WTC11 (cell line): ENCODE data around the gene FNDC3A. TPM values are rescaled to one million over a fixed set of nuclear protein-coding genes. Genes with fewer than 3 reads are reported as not detected.
A peak's percentile ranks its signal among the peaks of the same experiment; 100 is the strongest.

ENCODE experiments used
- ATAC-seq: fragments of 200-7000 bp; cut with Tn5 transposase; 2 replicates; pipeline ENCODE4 v1.10.0; 2021; ENCODE audit warnings: mild to moderate bottlenecking, moderate library complexity
- CTCF ChIA-PET: fragments of 300-600 bp; sonication (Branson Sonifier 250); formaldehyde crosslinking; loops from one replicate; lab custom pipeline; 2021; ENCODE audit warnings: antibody characterized with exemption; lab: Charles Lee
- POLR2A ChIA-PET: fragments of 350-600 bp; sonication (Branson Sonifier 250); formaldehyde crosslinking; loops from one replicate; lab custom pipeline; 2021; ENCODE audit warnings: antibody characterized with exemption; lab: Charles Lee
- DNase-seq: peaks from one replicate; pipeline ENCODE4 v3.0.0; 2021; ENCODE audit warnings: low spot score
- H3K27ac Mint-ChIP-seq: 2 replicates; pipeline ENCODE4 v1.8.0; 2021; ENCODE audit warnings: mixed read lengths
- H3K27me3 Mint-ChIP-seq: 2 replicates; pipeline ENCODE4 v1.8.0; 2021; ENCODE audit warnings: low read depth, mild to moderate bottlenecking, moderate library complexity, mixed read lengths
- H3K36me3 Mint-ChIP-seq: 2 replicates; pipeline ENCODE4 v1.8.0; 2021; ENCODE audit warnings: mixed read lengths
- H3K4me1 Mint-ChIP-seq: 2 replicates; pipeline ENCODE4 v1.8.0; 2022; ENCODE audit warnings: mixed read lengths
- H3K4me3 Mint-ChIP-seq: 2 replicates; pipeline ENCODE4 v1.8.0; 2021; ENCODE audit warnings: mild to moderate bottlenecking, moderate library complexity, mixed read lengths
- H3K9me3 Mint-ChIP-seq: 2 replicates; pipeline ENCODE4 v1.8.0; 2021; ENCODE audit warnings: mixed read lengths
- ARID4B ChIP-seq: sonication (generic); formaldehyde crosslinking; IDR thresholded peaks from 2 replicates; pipeline ENCODE4 v1.8.0; 2023; ENCODE audit warnings: missing genetic modification reagents, mild to moderate bottlenecking, borderline replicate concordance
- ATF6 ChIP-seq: sonication (generic); formaldehyde crosslinking; IDR thresholded peaks from 2 replicates; pipeline ENCODE4 v1.8.1; 2023; ENCODE audit warnings: mild to moderate bottlenecking, missing genetic modification reagents
- CREB1 ChIP-seq: sonication (generic); formaldehyde crosslinking; IDR thresholded peaks from 2 replicates; pipeline ENCODE4 v1.8.0; 2023; ENCODE audit warnings: mild to moderate bottlenecking, missing genetic modification reagents
- ESRRA ChIP-seq: sonication (generic); formaldehyde crosslinking; IDR thresholded peaks from 2 replicates; pipeline ENCODE4 v1.8.1; 2022; ENCODE audit warnings: mild to moderate bottlenecking, missing genetic modification reagents, borderline replicate concordance
- FOXJ3 ChIP-seq: sonication (generic); formaldehyde crosslinking; IDR thresholded peaks from 2 replicates; pipeline ENCODE4 v1.9.0; 2021; ENCODE audit warnings: missing genetic modification reagents, mild to moderate bottlenecking, borderline replicate concordance
- NFE2L1 ChIP-seq: sonication (generic); formaldehyde crosslinking; IDR thresholded peaks from 2 replicates; pipeline ENCODE4 v1.8.1; 2023; ENCODE audit warnings: missing genetic modification reagents
- NR1H2 ChIP-seq: sonication (generic); formaldehyde crosslinking; IDR thresholded peaks from 2 replicates; pipeline ENCODE4 v1.9.0; 2021; ENCODE audit warnings: mild to moderate bottlenecking, moderate library complexity, missing genetic modification reagents
- NR2C2 ChIP-seq: sonication (generic); formaldehyde crosslinking; IDR thresholded peaks from 2 replicates; pipeline ENCODE4 v1.8.0; 2022; ENCODE audit warnings: mild to moderate bottlenecking, missing genetic modification reagents
- NR3C1 ChIP-seq: sonication (generic); formaldehyde crosslinking; conservative IDR thresholded peaks from 2 replicates; pipeline ENCODE4 v1.8.1; 2023; ENCODE audit warnings: low read depth, mild to moderate bottlenecking, missing genetic modification reagents
- PREB ChIP-seq: sonication (generic); formaldehyde crosslinking; IDR thresholded peaks from 2 replicates; pipeline ENCODE4 v1.8.1; 2022; ENCODE audit warnings: mild to moderate bottlenecking, missing genetic modification reagents, moderate library complexity, borderline replicate concordance
- ZNF121 ChIP-seq: sonication (generic); formaldehyde crosslinking; IDR thresholded peaks from 2 replicates; pipeline ENCODE4 v1.8.0; 2023; ENCODE audit warnings: missing genetic modification reagents
- ZNF219 ChIP-seq: sonication (generic); formaldehyde crosslinking; IDR thresholded peaks from 2 replicates; pipeline ENCODE4 v1.8.0; 2023; ENCODE audit warnings: missing genetic modification reagents, mild to moderate bottlenecking, borderline replicate concordance
- ZNF396 ChIP-seq: fragments of 250-450 bp; sonication (Bioruptor Pico); IDR thresholded peaks from 2 replicates; pipeline ENCODE4 v1.8.0; 2021; ENCODE audit warnings: mild to moderate bottlenecking, moderate library complexity, borderline replicate concordance
- ZNF425 ChIP-seq: fragments of 250-450 bp; sonication (Bioruptor Pico); conservative IDR thresholded peaks from 2 replicates; pipeline ENCODE4 v1.9.0; 2021; ENCODE audit warnings: mild to moderate bottlenecking
- ZNF671 ChIP-seq: fragments of 250-450 bp; sonication (Bioruptor Pico); IDR thresholded peaks from 2 replicates; pipeline ENCODE4 v1.8.0; 2021; ENCODE audit warnings: mild to moderate bottlenecking
- total RNA-seq: library from RNA; stranded (reverse); gene quantifications from 3 replicates; pipeline ENCODE4 v1.2.3, GENCODE V29; 2021
- TF ChIP-seq, protein P1 (sequence below): sonication (generic); formaldehyde crosslinking; IDR thresholded peaks from 2 replicates; pipeline ENCODE4 v1.8.1; 2023; ENCODE audit warnings: mild to moderate bottlenecking, missing genetic modification reagents, moderate library complexity
- TF ChIP-seq, protein P2 (sequence below): sonication (generic); formaldehyde crosslinking; IDR thresholded peaks from 2 replicates; pipeline ENCODE4 v1.8.1; 2023; ENCODE audit warnings: mild to moderate bottlenecking, missing genetic modification reagents, moderate library complexity
- TF ChIP-seq, protein P3 (sequence below): sonication (generic); formaldehyde crosslinking; IDR thresholded peaks from 2 replicates; pipeline ENCODE4 v1.8.0; 2022; ENCODE audit warnings: missing genetic modification reagents
- TF ChIP-seq, protein P4 (sequence below): sonication (generic); formaldehyde crosslinking; IDR thresholded peaks from 2 replicates; pipeline ENCODE4 v1.8.0; 2022; ENCODE audit warnings: mild to moderate bottlenecking, missing genetic modification reagents

Gene FNDC3A
- total RNA-seq, 1 experiment from 2014 or later, result 24.8 TPM

- no peak for TF ChIP-seq ZNF425 (CRISPR knock-in tag)
- no peak for TF ChIP-seq ZNF396 (CRISPR knock-in tag)
- TF ChIP-seq, protein P1, sequence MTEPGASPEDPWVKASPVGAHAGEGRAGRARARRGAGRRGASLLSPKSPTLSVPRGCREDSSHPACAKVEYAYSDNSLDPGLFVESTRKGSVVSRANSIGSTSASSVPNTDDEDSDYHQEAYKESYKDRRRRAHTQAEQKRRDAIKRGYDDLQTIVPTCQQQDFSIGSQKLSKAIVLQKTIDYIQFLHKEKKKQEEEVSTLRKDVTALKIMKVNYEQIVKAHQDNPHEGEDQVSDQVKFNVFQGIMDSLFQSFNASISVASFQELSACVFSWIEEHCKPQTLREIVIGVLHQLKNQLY (CRISPR knock-in tag), result no peak
- TF ChIP-seq FOXJ3 (CRISPR knock-in tag), result no peak
- no peak for TF ChIP-seq NR2C2
- no peak for TF ChIP-seq ESRRA (CRISPR knock-in tag)
- TF ChIP-seq ZNF219, result no peak
- no peak for TF ChIP-seq NR3C1 (CRISPR knock-in tag)
- no peak for TF ChIP-seq CREB1 (CRISPR knock-in tag)
- TF ChIP-seq, protein P2, sequence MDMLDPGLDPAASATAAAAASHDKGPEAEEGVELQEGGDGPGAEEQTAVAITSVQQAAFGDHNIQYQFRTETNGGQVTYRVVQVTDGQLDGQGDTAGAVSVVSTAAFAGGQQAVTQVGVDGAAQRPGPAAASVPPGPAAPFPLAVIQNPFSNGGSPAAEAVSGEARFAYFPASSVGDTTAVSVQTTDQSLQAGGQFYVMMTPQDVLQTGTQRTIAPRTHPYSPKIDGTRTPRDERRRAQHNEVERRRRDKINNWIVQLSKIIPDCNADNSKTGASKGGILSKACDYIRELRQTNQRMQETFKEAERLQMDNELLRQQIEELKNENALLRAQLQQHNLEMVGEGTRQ (CRISPR knock-in tag), result no peak
- TF ChIP-seq, protein P3, sequence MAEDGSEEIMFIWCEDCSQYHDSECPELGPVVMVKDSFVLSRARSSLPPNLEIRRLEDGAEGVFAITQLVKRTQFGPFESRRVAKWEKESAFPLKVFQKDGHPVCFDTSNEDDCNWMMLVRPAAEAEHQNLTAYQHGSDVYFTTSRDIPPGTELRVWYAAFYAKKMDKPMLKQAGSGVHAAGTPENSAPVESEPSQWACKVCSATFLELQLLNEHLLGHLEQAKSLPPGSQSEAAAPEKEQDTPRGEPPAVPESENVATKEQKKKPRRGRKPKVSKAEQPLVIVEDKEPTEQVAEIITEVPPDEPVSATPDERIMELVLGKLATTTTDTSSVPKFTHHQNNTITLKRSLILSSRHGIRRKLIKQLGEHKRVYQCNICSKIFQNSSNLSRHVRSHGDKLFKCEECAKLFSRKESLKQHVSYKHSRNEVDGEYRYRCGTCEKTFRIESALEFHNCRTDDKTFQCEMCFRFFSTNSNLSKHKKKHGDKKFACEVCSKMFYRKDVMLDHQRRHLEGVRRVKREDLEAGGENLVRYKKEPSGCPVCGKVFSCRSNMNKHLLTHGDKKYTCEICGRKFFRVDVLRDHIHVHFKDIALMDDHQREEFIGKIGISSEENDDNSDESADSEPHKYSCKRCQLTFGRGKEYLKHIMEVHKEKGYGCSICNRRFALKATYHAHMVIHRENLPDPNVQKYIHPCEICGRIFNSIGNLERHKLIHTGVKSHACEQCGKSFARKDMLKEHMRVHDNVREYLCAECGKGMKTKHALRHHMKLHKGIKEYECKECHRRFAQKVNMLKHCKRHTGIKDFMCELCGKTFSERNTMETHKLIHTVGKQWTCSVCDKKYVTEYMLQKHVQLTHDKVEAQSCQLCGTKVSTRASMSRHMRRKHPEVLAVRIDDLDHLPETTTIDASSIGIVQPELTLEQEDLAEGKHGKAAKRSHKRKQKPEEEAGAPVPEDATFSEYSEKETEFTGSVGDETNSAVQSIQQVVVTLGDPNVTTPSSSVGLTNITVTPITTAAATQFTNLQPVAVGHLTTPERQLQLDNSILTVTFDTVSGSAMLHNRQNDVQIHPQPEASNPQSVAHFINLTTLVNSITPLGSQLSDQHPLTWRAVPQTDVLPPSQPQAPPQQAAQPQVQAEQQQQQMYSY (CRISPR knock-in tag), result no peak
- no peak for TF ChIP-seq NR1H2 (CRISPR knock-in tag)
- TF ChIP-seq ATF6 (CRISPR knock-in tag), result no peak
Observed at GRCh38 chr13:49217962-49218492, 242.3 kb downstream of the FNDC3A start (continued).

DNA sequence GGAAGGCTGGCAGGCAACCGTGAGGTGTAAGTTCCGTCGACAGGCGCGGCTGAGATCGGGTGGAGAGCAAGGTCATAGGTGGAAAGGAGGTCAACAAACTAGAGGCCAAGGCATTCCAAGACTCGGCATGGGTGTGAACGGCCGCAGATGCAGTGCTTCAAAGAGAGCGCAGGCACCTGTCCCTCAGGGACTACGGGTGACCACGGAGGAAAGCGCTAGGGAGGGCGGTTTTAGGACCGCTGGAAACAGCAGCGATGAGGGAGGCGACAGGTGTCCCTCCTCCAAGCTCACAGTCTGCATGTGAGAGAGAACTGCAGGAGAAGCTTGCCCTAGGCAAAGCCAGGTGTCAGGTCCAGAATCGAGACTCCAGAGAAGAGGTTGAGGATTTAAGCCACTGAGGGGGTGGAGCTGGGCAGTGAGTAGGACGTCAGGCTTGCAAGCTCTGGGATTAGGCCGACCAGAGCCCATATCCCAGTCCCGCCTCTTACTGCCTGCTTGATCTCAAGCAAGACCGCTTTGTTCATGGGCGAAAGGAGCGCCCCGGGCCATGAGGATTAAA lies 242.9 kb downstream of the FNDC3A start:
- Mint-ChIP-seq H3K36me3 (0 out of 2 replicates have a peak, but pooled peaks cover 3% of the 10 kb centered on the region), H3K27ac (no peak overlapping the region), H3K4me3 (peak overlapping the region; percentile 65), H3K9me3 (no peaks in the 10 kb centered on the region), H3K27me3 (peaks cover 81% of the 10 kb centered on the region), H3K4me1 (peaks cover 42% of the 10 kb centered on the region)
- CTCF ChIA-PET, result interaction anchor here (1.1 to 1.7 kb wide), 2 partner anchors 63 to 119 kb away, joined by 3 read pairs; no protein-coding TSS in a partner anchor
- TF ChIP-seq, protein P4, sequence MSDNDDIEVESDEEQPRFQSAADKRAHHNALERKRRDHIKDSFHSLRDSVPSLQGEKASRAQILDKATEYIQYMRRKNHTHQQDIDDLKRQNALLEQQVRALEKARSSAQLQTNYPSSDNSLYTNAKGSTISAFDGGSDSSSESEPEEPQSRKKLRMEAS (CRISPR knock-in tag), result peak; percentile 31; the same call in 1 of the 2 replicates
- TF ChIP-seq ARID4B (no peak), NFE2L1 (no peak), PREB (CRISPR knock-in tag) (no peak), ZNF121 (no peak), ZNF671 (CRISPR knock-in tag) (no peak)
- POLR2A ChIA-PET, result no interaction called here
- DNase-seq, result peak; percentile 38
- ATAC-seq, result peak; percentile 5; the same call in 1 of the 2 replicates
